ENCODE measurements around the gene SLC13A3.

The SLC13A3 gene

DNA sequence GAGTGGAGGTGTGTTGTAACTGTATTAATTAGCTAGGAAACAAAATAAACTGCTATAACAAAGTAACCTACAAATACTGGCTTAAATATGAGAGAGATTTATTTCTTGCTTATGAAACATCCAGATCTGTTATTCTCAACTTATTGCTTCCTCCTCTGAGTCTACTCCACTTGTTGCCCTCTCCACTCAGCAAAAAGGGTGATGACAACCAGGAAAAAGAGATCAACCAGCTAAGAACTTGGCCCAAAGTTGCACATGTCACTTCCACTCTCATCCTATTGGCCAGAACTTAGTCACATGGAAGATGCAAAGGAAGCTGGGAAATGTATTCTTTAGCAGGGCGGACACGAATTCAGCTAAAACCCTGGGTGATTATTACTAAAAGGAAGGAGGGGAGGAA is 43.2 kb upstream of the SLC13A3 start:
- TF ChIP-seq, protein P1, sequence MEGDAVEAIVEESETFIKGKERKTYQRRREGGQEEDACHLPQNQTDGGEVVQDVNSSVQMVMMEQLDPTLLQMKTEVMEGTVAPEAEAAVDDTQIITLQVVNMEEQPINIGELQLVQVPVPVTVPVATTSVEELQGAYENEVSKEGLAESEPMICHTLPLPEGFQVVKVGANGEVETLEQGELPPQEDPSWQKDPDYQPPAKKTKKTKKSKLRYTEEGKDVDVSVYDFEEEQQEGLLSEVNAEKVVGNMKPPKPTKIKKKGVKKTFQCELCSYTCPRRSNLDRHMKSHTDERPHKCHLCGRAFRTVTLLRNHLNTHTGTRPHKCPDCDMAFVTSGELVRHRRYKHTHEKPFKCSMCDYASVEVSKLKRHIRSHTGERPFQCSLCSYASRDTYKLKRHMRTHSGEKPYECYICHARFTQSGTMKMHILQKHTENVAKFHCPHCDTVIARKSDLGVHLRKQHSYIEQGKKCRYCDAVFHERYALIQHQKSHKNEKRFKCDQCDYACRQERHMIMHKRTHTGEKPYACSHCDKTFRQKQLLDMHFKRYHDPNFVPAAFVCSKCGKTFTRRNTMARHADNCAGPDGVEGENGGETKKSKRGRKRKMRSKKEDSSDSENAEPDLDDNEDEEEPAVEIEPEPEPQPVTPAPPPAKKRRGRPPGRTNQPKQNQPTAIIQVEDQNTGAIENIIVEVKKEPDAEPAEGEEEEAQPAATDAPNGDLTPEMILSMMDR (conservative IDR thresholded peaks at IDR 0.05), result no peak
- no peak for TF ChIP-seq ZFX (IDR thresholded peaks at IDR 0.05)
- no peak overlapping the region for H3K27ac ChIP-seq

DNA sequence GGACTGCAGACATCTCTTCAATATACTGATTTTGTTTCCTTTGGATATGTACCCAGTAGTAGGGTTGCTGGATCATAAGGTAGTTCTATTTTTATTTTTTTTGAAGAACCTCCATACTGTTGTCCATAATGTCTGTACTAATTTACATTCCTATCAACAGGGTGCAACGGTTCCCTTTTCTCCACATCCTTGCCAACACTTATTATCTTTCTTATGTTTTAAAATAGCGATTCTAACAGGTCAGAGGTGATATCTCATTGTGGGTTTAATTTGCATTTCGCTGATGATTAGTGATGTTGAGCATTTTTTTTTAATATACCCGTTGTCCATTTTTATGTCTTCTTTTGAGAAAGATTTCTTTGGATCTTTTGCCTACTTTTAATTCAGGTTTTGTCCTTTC is 39.9 kb upstream of the SLC13A3 start:
- TF ChIP-seq, protein P1 (conservative IDR thresholded peaks at IDR 0.05), result no peak
- no peak overlapping the region for H3K27ac ChIP-seq

DNA sequence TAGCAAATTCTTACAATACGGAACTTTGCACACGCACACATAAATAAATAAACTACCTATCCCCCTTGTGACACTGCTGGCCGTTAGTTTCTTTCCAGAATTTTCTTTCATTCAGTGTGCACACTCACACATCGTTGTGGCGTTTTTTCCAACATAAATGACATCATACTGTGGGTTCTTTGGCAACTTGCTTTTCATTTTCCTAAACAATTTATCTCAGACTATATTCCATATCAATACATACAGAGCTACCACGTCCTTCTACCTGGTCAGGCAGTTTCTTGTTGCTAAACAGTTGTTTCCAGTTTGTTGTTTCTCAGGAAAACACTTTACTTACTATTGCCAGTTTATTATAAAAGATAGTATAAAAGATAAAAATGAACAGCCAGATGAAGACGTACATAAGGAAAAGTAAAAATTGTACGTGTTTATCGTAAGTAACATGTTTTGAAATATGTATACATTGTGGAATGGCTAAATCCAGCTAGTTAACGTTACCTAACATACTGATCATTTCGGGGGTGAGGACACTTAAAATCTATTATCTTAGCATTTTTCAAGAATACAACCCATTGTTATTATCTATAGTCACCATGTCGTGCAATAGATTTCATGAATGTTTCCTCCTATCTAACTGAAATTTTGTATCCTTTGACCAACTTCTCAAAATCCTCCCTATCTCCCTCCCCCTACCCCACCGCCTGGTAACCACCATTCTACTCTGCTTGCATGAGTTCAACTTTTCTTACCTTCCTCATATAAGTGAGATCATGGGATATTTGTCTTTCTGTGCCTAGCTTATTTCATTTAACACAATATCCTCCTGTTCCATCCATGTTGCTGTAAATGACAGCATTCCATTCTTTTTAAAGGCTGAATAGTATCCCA is 39.2 kb upstream of the SLC13A3 start:
- H3K27ac ChIP-seq, result peak overlapping the region; percentile 98; the same call in 1 of the 2 replicates
- TF ChIP-seq, protein P1 (conservative IDR thresholded peaks at IDR 0.05), result no peak

DNA sequence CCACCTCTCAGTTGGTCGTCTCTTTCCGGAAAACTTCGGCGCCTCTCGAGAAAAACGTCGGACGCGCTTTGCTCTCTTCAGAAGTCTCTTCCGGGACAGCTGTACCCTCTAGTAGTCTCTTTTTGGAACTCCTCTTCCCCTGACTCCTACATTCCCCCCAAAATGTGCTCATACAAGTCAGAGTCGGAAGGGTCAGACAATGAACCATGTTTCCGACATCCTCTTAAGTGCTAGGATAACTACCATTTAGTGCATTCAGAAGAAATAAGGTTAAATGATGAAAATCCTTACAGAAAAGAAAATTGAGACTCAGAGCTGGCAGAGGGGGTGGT is 38.5 kb upstream of the SLC13A3 start:
- TF ChIP-seq ZFX (IDR thresholded peaks at IDR 0.05), result no peak
- TF ChIP-seq, protein P1 (conservative IDR thresholded peaks at IDR 0.05), result no peak
- peak overlapping the region; percentile 98 for H3K27ac ChIP-seq

DNA sequence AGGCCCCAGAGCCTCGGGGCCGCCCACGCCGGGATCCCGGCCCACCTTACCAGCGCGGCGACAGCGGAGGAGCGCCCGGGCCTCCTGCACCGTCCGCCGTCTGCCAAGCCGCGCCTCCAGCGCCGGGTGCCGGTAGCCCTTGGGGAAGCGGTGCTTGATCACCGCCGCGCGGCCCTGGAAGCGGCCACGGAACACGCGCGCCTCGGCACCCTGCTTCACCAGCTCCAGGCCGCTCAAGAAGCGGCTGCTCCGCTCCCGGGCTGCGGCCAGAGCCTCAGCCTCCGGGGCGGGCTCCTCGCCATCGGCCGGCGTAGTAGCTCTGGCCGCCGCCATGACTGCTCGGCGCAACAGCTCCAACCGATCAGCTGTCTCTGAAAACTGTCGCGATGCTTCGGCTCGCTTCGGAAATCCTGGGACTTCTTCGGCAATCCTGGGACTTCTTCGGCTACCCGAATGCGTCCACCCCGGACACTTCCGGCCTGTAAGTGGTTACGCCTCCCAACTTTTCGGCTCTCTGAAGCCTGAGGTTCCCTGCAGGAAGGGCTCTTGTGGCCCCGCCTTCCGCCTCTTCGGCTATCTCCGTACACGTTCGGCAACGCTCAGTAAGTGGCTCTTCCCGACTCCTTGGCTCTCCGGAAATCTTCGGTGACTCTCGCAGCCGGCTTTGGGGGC is 38.0 kb upstream of the SLC13A3 start, which contains the start of gene TP53RK:
Gene TP53RK (minus strand): TSS at position 363 of the 672 bp plus-strand sequence. CDS start 30 bp downstream, at position 333.
- peak; percentile 96 for TF ChIP-seq ZFX (IDR thresholded peaks at IDR 0.05)
- TF ChIP-seq, protein P1 (conservative IDR thresholded peaks at IDR 0.05), result no peak; the same call in 1 of the 2 replicates
- peak within 1 kb of the TSS; percentile 98 for H3K27ac ChIP-seq

DNA sequence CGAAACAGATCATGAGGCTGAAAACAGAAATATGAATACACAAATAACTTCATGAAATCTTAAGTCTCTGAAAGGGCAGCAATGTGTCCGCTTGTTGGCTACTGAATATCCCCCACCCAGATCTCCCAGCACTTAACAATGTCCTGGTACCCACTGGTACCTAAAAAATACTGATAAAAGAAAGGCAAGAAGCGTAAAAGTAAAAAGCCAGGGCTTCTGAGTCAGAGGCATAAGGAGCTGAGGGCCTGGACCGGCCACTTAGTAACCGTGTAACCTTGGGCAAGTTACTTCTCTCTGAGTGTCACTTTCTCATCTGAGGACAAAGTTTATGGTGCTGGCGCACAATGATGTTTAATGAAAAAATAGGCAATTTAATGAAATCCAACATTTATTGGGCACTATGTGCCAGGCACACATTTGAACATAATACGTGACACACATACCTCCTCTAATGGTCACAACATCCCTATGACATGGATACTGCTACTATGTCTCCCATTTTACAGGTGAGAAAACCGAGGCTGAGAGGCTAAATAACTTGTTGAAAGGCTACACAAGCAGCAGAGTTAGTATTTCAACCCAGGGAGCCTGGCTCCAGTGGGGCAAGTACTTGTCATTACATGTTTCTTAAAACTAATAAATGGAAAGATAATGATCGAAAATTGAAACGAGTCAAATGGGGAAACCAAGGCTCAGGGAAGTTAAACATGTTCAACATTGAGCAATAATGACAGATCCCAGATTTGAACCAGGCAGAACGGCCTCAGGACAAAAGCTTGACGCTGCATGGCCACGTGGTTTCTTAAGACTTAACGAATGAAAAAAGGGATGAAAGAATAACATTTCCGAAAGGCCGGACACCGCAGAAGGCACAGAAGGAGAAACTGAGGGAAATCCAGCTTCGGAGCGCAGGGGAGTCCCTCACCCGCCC is 37.2 kb upstream of the SLC13A3 start:
- no peak for TF ChIP-seq ZFX (IDR thresholded peaks at IDR 0.05)
- TF ChIP-seq, protein P1 (conservative IDR thresholded peaks at IDR 0.05), result no peak
- peak overlapping the region; percentile 98 for H3K27ac ChIP-seq

Measured in C4-2B (cell line).